Left lung (tissue), 10 donors: Measurements from ENCODE around the gene CMTM1. TPM values are rescaled to one million over a fixed set of nuclear protein-coding genes. Genes with fewer than 3 reads are reported as not detected.

Source experiments
- ATAC-seq: fragments of 200-7000 bp; cut with Tn5 transposase; one replicate; pipeline ENCODE4 v1.9.1; 2020; ENCODE audit warnings: moderate library complexity
- DNase-seq, 4 donors: peaks; one replicate each; pipeline ENCODE4 v3.0.0-alpha.2; 2013 to 2020
- H3K27ac ChIP-seq, 2 donors: fragments of 200-600 bp; sonication (generic) in 1 of 2; one replicate each; pipeline versions ENCODE4 v1.5.0 to v1.8.0; 2020 to 2021
- H3K27me3 ChIP-seq, 2 donors: fragments of 200-600 bp; sonication (generic) in 1 of 2; one replicate each; pipeline versions ENCODE4 v1.5.0 to v1.8.0; 2020 to 2021
- H3K36me3 ChIP-seq, 2 donors: fragments of 200-600 bp; sonication (generic) in 1 of 2; one replicate each; pipeline versions ENCODE4 v1.5.0 to v1.8.0; 2020 to 2021
- H3K4me1 ChIP-seq, 2 donors: fragments of 200-600 bp; one replicate each; pipeline ENCODE4 v1.8.0; 2021
- H3K4me3 ChIP-seq, 2 donors: fragments of 200-600 bp; sonication (generic) in 1 of 2; one replicate each; pipeline versions ENCODE4 v1.5.0 to v1.8.0; 2020 to 2021; ENCODE audit warnings: mild to moderate bottlenecking in 1 of 2
- H3K9me3 ChIP-seq, 2 donors: fragments of 200-600 bp; sonication (generic) in 1 of 2; one replicate each; pipeline versions ENCODE4 v1.5.0 to v1.8.0; 2020 to 2021
- intact Hi-C, 2 donors: fragments of 100-400 bp; cut with DNase I; formaldehyde crosslinking; loops; one replicate each; pipeline versions ENCODE4 v1.11.2 to v1.14.2; 2022
- polyA plus RNA-seq, 6 donors: library from polyadenylated mRNA; unstranded; fragments of 120-200 nt; gene quantifications; one replicate each; pipeline ENCODE4 v1.2.1, GENCODE V29; 2013; ENCODE audit not compliant: insufficient read length in 6 of 6
- total RNA-seq, 2 donors: library from RNA; stranded (reverse); fragmentation: NEBNext Ultra II Directional; extraction: Animal tissue kit (Norgen Biotek cat#: 25700); gene quantifications; one replicate each; pipeline ENCODE4 v1.2.1, GENCODE V29; 2021
- TF ChIP-seq, protein P1 (sequence below), 2 donors: fragments of 200-600 bp; sonication (generic) in 1 of 2; IDR thresholded peaks; one replicate each; pipeline versions ENCODE4 v1.5.0 to v1.8.0; 2021; ENCODE audit warnings: antibody characterized with exemption in 2 of 2
- donor health status: DM: no; HTN: yes; CAD: no.
- donor health status: DM: no; HTN: no; CAD: no.

CMTM1 gene
- total and polyA plus RNA-seq, 8 donors: 5.7 to 10.1 (median 9.5) TPM

DNA sequence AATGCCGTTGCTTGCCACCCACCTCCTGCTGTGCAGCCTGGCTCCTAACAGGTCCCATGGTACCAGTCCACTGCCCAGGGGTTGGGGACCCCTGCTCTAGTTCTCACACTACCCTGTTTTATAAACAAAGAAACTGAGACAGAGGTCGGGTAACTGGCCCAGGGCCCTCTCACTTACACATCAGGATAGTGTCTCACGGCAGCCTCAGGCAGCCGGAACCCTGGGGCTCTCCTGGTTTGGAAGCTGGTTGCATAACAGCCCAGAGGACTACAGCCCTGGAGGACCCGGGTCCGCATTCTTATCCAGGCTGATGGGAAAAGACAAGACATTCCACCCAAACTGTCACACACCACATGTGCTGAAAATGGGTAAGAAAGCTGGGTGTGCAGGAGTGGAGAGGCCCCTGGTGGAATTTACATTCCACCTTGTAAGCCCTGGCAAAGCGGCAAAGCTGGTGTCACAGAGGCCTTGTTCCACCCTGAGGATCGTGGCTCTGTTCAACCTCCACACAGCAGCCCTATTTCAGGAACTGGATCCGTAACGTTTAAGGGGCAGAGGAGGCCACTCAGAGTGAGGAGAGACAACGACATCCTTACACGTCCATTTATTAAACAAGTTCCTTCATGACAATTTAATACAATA lies 48.0 kb downstream of the CMTM1 start:
- ATAC-seq (no peak), DNase-seq (no peak)
- TF ChIP-seq, protein P1, sequence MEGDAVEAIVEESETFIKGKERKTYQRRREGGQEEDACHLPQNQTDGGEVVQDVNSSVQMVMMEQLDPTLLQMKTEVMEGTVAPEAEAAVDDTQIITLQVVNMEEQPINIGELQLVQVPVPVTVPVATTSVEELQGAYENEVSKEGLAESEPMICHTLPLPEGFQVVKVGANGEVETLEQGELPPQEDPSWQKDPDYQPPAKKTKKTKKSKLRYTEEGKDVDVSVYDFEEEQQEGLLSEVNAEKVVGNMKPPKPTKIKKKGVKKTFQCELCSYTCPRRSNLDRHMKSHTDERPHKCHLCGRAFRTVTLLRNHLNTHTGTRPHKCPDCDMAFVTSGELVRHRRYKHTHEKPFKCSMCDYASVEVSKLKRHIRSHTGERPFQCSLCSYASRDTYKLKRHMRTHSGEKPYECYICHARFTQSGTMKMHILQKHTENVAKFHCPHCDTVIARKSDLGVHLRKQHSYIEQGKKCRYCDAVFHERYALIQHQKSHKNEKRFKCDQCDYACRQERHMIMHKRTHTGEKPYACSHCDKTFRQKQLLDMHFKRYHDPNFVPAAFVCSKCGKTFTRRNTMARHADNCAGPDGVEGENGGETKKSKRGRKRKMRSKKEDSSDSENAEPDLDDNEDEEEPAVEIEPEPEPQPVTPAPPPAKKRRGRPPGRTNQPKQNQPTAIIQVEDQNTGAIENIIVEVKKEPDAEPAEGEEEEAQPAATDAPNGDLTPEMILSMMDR (IDR thresholded peaks at IDR 0.05): no peak
- Histone ChIP-seq H3K9me3 (no peaks in the 10 kb centered on the region), H3K27ac (no peak overlapping the region), H3K36me3 (peaks cover 0 to 63% of the 10 kb centered on the region in 2 donors), H3K27me3 (no peaks in the 10 kb centered on the region), H3K4me1 (peaks cover 5% of the 10 kb centered on the region in 2 donors), H3K4me3 (no peak overlapping the region)
- intact Hi-C loops: no loop called here

DNA sequence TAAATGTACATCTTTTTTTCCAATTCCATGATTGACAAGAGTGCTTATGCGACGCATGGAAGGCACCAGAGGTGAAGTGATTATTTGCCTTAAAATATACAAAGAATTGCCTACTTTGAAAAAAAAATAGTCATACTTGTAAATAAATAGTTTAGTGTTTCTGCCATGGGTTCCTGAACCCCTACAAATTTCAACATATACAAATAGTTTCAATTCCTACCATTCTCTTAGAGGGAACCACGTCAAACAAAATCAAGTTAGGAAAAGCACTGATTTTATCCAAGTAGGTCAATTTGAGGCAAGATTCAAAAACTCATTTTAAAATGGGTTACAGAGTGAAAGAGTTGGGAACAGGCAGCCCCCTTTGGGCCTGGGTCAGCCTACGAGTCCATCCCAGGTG lies 49.9 kb downstream of the CMTM1 start:
- ATAC-seq (no peak), DNase-seq (no peak)
- no peak overlapping the region for H3K27ac ChIP-seq
- H3K36me3 ChIP-seq: peaks cover 0 to 49% of the 10 kb centered on the region in 2 donors
- TF ChIP-seq, protein P1 (IDR thresholded peaks at IDR 0.05): no peak
- peaks cover 5 to 9% of the 10 kb centered on the region in 2 donors for H3K4me1 ChIP-seq
- H3K9me3 ChIP-seq: no peaks in the 10 kb centered on the region
- intact Hi-C loops: no loop called here
- H3K27me3 ChIP-seq: no peaks in the 10 kb centered on the region
- H3K4me3 ChIP-seq: no peak overlapping the region

DNA sequence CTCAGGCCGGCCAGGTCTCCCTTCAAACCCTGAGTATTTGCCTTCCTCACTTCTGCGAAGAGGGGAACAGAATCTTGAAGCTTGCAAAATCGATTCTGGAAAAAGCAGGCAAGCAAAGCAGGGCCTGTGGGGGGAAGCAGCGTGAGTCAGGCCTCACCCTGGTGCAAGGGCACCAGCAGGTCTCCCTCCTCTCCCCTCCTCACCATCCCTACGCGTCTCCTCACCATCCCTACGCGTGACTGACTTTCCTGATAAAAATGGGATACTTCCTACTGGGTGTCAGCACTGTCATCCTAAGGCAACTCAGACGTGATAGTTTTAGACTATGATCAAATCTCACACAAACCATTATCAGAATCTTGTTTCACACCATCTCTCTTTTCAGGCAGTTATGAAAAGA lies 50.4 kb downstream of the CMTM1 start:
- TF ChIP-seq, protein P1 (IDR thresholded peaks at IDR 0.05): no peak
- ATAC-seq: no peak
- Histone ChIP-seq H3K27me3 (no peaks in the 10 kb centered on the region), H3K4me1 (peaks cover 5 to 9% of the 10 kb centered on the region in 2 donors), H3K27ac (no peak overlapping the region), H3K9me3 (no peaks in the 10 kb centered on the region), H3K4me3 (no peak overlapping the region), H3K36me3 (peaks cover 0 to 49% of the 10 kb centered on the region in 2 donors)
- intact Hi-C loops: no loop called here
- no peak for DNase-seq

DNA sequence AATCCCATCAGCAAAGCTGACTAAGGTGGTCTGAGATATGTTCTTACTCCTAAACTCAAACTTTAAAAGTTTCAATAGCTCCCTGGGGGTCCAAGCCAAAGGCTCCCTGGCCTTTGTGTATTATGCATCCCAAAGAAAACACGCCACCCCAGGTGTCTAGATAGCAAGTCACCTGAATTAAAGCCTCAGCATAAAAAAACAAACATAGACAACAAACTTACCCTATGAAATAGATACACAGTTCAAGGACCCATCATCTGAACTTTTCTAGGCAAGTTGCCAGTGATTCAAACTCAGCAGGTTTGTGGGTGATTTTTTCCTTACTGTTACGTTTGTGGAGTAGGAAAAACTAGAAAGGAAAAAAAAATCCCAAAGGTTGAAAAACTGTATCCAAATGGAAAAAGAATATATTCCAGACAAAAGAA lies 50.8 kb downstream of the CMTM1 start:
- H3K27ac ChIP-seq: no peak overlapping the region
- H3K9me3 ChIP-seq: no peaks in the 10 kb centered on the region
- intact Hi-C loops: no loop called here
- ATAC-seq: no peak
- H3K4me1 ChIP-seq: peaks cover 5 to 9% of the 10 kb centered on the region in 2 donors
- H3K4me3 ChIP-seq: no peak overlapping the region
- no peak for DNase-seq
- TF ChIP-seq, protein P1 (IDR thresholded peaks at IDR 0.05): no peak
- H3K27me3 ChIP-seq: no peaks in the 10 kb centered on the region
- H3K36me3 ChIP-seq: peaks cover 0 to 49% of the 10 kb centered on the region in 2 donors

DNA sequence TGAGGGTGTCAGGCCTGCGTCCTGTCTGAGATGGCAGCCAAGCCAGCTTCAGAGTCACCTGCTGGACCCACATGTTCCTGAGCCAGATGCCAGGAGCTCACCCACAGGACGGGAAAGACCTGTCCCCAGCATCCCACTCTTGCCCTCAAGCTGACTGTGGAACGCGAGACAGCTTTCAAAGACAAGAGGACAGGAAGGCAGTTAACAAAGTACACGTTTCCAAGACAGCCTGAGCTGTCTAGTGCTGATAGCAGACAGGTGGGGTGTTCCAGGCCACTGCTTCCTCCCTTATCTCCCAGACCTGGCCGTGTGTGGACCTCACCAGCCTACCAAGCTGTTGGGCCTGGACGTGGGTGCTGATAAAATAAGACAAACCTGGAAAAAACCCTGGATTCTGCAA lies 51.5 kb downstream of the CMTM1 start:
- H3K27me3 ChIP-seq: no peaks in the 10 kb centered on the region
- intact Hi-C loops: no loop called here
- H3K36me3 ChIP-seq: peaks cover 0 to 49% of the 10 kb centered on the region in 2 donors
- peaks cover 5 to 9% of the 10 kb centered on the region in 2 donors for H3K4me1 ChIP-seq
- no peaks in the 10 kb centered on the region for H3K9me3 ChIP-seq
- DNase-seq: no peak
- H3K4me3 ChIP-seq: no peak overlapping the region
- TF ChIP-seq, protein P1 (IDR thresholded peaks at IDR 0.05): no peak
- no peak overlapping the region for H3K27ac ChIP-seq
- no peak for ATAC-seq
